Activated naive CD4-positive, alpha-beta T cell treated with anti-CD3 and anti-CD28 coated beads, Interleukin-2, amount 10 ng/mL, durations not matched to agents 5 hours and 36 hours (primary cell): ENCODE measurements around the gene DOCK11. TPM values are rescaled to one million over a fixed set of nuclear protein-coding genes. Genes with fewer than 3 reads are reported as not detected.

ENCODE experiments used
- total RNA-seq, 2 experiments: library from RNA; stranded (reverse); gene quantifications; one replicate each; pipeline ENCODE4 v1.2.3, GENCODE V29; 2021

DOCK11 gene
- total RNA-seq, result 10 to 100 TPM; 83.2 to 90.2 TPM

DNA sequence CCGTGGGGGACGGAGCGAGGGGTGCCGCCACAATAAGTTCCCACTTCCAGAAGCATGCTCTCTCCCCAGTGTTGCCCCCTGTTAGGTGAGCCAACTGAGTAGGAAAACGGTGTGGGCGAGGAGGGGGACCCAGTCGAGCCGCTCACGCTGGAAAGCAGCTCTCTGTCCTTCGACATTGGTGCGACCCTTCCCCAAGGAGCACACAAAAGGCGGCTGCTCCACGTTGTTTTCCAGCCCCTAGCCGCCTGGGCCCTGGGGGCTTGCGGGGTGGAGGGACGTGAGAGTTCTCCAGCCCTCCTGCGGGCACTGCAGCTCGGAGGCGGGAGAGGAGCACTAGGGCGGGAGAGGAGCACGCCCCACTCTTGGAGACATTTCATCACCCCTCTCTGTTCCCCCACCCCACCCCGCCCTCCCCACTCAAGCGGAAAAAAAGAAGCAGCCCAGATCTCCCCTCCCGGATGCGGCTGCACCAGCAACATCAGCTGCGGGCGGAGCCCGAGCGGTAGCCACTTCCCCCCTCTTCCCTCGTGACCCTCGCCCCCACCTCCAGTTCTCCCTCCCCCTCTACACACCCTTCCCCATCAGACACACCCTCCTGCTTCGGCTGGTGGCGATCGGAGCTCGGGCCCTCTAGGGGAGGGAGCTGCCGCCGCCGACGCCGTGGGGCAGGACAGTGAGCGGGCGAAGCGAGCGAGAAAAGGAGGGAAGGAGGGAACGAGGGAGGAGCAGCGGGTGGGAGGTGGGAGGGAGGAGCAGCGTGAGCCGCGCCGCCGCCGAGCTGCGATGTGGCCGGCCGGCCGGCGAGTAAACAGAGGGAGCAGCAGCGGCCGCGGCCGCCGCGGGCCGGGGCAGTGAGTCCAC lies at the start of gene DOCK11:
Gene DOCK11 (plus strand): TSS at position 755 of the 861 bp plus-strand sequence. CDS start 157 bp downstream, outside the sequence.

DNA sequence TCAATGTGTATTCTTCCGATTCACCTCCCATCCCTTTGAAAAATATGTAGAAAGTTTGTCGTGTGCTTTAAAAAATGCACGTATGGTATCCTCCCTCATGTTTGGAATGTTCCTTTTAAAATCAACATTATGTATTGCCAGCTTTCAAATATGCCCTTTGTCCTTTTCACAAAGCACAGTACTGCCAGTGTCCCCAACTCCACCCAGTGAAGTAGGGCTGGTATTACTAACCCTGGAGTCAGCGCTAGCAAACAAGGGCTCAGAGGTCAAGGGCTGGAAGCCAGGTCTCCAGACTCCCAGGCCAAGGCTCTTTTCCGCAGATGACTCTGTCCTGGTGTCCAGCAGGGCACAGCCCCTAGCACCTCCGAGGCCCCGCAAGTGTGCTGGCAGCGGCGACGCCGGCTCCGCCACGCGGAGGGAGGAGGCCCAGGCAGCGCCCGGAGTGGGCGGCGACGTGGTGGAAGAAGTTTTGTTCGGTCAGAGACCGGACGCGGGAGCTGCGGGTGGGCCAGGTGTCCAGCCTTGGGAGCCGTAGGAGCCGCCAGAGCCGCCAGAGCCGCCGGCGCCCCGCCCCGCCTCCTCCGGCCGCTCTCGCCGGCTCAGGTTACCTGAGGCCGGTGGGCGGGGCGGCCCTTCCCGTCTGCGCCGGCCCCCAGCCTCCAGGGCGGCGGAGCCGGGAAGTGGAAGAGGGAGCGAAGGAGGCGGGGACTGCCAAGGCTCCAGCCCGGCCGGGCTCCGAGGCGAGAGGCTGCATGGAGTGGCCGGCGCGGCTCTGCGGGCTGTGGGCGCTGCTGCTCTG lies 231.5 kb downstream of the DOCK11 start, which contains the start of gene IL13RA1:
Gene IL13RA1 (plus strand): TSS at position 720 of the 799 bp plus-strand sequence. CDS start 33 bp downstream, at position 753.

Other genes with a start within 250 kb of the DOCK11 start
- 10 to 100 TPM; 15.9 to 16.7 TPM for gene WDR44, start 149.7 kb upstream of the DOCK11 start, total RNA-seq
- gene IL13RA1, start 231.8 kb downstream of the DOCK11 start, total RNA-seq, result not detected